T1000 (cell line): Measurements from ENCODE around the gene ZNF618.

Source experiments
- DNase-seq: peaks from one replicate; lab custom pipeline; 2025; ENCODE audit warnings: mixed read lengths; lab: John Stamatoyannopoulos, UW

ZNF618 gene

DNA sequence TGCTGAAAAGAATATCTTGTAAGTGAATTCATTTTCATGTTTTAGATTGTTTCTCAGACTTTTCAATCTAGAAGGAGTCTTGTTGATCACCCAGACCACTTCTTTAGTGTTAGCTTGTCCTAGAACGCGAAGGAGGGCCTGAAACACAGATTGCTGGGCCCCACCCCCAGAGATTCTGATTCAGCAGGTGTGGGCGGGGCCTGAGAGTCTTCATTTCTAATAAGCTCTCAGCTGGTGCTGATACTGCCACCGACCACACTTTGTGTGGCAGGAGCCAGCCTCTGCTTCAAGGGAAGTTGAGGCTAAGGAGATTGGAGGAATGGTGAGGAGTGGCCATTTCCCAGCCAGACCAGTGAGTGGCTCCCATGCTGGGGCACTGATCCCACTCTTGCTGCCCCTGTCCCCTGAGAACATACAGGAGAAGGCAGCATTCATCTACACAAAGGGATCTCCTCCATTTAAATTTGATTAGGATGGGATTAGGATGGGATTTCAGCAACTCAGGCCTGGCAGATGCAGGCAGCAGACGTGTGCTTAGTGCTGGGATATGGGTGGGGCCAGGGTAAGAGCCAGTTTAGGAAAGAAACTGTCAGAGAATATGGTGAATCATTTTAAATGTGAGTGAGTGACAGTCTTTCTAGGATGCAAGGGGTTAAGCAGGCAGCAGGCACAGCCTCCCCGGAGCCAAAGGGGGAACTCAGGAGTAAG lies 35.9 kb downstream of the ZNF618 start:
- DNase-seq: no peak

DNA sequence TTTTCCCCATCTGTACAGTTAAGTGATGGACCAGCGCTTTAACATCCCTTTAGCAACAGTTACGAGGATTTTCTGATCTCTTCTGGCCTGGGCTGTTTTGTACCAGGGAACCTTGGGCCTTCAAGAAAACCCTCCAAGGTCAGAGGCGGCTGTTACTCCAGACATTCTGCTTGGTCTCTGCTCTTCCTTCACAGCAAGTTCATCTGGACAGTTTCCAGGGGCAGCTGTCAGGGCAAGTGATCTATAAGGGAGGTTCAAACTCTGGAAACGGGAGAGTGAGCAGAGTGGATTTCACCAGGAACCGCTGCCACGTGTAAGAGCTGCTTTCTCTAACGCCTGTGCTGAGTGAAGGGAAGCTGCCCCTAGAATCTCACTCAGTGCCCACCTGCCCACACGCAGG lies 36.7 kb downstream of the ZNF618 start:
- DNase-seq: no peak

DNA sequence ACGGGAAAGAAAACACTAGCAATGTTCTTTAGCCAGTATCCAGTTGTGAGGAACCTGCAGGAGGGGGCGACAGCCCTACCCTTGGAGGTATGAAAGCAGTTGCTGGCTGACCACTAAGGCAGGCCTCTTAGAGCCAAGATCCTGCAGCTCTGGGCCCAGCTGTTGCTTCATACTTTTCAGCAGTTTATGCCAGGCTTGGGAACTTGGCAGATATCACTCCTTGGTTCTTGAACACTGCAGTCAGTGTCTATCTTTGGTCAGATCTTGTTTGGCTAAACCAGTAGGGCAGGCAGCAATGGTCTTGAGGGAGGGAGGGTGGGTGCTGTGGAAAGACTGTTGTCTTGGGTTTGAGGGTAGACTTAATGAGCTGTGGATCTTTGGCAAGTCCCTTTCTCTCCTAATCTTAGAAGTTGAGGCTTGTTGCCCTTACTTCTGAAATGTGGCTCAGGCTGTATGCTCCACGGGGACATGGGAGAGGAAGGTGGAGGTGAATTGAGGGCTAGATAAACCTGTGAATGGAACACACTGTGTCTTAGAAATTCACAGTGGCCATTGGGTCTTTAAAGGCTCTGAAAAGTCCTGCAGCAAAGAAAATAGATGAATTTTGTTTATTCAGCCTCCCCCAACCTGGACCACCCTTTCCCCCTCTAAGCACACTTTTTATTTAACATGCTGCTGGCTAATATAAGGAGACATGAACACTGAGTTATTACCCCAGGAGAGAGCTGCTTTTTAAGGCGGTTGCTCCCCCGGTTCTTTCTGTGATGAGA lies 37.5 kb downstream of the ZNF618 start:
- no peak for DNase-seq

DNA sequence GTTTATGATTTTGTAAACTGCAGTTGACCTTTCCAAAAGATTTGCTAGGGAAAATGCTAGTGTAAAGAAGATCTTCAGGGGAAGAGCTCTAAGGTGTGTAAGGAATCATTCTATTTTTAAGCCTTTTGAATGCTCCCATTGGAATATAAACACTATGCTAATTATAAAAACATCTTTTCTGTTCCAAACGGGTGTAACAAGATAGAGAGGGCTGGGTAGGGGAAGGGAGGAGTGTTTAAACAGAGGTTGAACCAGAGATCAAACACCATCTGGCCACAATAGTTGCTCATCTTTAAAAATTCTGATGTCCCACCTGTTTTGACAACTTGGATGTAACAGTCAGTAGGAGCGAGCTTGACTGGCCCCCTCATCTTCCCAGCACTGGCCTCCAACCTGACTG lies 38.4 kb downstream of the ZNF618 start:
- no peak for DNase-seq

DNA sequence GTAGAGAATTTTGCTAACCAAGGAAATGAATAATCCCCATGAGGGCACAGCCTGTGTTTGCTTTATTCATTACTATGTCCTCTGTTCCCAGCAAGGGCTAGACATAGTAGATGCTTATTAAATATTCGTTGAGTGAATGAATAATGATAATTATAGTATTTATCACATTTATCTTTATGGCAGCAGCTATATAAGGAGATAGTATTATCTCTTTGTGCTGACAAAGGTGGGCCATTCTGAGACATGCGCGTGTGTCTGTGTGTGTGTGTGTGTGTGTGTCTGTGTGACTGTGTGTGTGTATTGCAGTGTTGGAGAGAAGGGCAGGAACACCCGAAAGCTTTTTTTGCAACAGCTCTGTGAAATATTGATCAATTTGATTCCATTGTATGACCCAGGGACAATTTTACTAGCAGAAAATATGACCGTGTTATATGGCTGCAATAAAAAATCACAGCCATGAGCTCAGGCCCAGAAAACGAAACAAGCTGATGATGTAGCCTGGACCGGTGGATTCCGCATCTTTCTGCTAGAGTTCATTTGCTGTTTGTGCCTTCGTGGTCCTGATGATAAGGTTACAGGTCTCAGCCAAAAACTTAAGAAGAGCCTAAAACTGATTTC lies 39.8 kb downstream of the ZNF618 start:
- DNase-seq: no peak

DNA sequence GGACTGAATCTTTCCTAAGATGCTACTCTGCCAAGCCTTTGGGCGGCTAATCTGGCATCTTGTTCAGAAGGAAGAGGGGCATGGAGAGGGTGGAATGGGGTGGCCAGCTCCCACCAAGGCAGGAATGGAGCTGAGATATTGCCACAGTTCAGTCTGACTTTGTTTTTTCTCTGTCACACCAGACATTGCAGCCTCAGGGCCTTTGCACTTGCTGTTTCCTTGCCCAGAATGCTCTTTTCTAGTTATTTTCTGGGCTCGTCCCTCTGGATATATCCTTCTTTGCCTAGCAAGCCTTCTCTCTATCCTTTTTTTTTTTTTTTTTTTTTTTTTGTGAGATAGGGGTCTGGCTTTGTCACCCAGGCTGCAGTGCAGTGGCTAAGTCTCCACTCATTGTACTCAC lies 40.8 kb downstream of the ZNF618 start:
- no peak for DNase-seq

DNA sequence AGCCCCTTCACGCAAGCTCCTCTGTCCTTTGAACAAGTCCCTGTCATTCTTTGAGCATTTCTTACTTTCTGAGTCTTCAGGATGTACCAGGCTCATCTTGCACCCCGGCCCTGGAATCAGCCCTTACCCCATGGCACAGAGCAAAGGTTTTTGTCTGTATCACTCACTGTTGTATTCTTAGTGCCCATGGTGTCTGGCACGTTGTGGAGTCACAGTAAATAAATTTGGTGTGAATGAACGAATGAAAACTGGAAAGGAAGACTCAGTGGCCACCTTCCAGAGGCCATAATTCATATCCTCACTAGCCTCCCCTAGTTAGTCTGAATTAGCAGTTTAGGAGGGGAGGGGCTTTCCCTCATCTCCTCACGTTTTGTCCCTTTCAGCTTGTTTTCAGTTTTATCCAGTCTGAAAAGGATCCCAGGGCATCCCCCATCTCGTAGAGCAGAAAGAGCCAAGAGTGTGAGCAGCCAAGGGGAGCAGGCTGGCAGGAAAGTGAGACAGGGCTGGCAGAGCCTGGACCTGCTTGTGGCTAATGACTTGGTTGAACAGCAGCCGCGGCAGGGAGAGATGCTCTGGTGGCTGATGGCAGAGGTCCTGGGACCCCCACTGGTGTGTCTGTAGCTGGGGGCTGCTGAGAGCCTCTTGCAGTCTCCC lies 42.7 kb downstream of the ZNF618 start:
- no peak for DNase-seq

DNA sequence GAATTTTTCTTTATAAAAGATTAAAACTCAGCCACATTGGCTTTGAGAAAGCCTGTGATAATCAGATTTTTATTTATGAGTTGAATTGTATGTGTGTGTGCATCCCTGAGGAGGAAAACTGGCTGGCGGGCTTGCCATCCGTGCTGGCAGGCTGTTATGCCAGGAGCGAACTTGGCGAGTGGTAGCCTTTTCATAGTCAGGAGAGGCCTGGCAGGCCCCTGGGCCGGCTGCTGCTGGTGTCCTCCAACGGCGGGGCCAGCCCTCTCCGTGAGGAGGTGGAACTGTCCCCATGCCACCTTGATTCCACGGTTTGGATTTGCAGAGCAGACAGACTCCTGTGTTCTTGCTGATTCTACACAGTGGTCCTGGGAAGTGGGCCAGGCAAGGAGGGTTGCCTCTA lies 43.3 kb downstream of the ZNF618 start:
- no peak for DNase-seq

DNA sequence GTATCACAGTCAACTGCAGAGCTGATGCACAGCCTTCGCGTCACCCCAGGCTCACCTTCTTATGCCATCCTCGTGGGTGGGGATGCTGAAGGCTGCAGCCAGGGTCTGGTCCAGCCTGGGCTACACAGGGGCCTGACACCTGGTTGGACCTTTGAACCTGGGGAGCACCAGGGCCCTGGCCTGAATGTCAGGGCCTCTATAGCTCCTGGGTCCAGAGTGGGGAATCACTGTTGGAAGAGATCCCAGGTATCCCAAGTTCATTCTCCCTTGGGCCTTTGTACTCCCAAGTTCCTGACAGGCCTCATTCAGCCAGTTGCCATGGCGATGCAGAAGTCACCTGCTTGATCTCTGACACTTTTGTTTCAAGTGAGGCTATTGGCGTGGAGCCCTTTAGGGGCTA lies 43.8 kb downstream of the ZNF618 start:
- no peak for DNase-seq

DNA sequence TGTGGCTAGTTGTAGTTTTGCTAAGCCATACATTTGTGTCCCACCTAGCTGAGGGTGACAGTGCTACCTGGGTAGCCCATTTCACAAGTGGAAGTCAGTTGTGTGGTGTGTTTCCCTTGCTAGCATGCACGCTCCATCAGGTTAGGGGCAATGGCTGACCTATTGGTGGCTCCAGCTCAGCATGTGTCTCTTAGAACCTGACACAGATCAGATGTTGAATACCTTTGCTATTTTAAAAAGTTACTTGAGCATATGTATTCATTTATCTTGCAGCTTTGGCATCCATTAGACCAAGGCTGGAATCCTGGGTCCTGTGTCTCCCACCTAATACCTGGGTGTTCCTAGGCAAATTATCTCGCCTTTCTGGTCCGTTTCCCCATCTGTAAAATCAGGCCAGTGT lies 44.8 kb downstream of the ZNF618 start:
- no peak for DNase-seq

DNA sequence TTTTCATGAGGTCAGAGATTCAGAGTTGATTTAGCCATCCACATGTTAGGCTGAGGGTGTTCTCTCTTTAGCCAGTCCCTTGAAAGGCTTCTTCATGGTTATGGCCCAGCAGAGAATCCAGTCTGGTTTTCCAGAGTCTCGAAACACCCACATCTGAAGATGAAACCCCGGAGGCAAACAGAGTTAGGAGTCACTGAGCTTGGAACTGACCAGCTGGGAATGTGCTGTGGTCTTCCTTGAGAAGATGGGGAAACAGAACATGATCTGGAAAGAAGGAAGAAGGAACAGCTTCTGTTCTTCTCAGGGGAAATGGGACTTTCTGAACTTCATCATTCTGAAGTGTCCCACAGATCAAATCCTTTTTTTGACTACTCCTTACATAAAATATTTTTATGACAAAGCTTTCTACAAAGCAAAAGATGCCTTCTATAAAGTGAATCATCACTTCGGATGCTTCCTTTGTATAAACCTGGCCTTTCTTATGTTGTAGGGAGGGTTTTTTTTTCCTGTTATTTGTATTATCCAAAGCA lies 45.4 kb downstream of the ZNF618 start:
- no peak for DNase-seq

DNA sequence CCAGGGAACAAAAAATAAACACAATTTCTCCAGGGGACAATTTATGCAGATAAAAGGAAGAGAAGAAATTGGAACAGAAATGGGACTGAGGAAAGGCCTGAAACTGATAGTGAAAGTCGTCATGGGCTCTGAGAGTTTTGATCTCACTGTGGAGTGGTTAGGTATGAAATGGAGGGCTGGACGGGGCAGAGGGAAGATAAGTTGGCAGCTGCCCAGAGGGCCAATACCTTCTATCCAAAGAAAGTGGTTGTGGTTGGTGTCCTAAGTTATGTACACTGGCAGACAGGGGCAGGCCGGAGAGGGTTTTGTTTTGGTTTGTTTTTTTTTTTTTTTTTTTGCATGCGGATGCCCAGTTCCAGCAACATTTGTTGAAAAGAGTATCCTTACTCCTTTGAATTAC lies 46.1 kb downstream of the ZNF618 start:
- DNase-seq: no peak

DNA sequence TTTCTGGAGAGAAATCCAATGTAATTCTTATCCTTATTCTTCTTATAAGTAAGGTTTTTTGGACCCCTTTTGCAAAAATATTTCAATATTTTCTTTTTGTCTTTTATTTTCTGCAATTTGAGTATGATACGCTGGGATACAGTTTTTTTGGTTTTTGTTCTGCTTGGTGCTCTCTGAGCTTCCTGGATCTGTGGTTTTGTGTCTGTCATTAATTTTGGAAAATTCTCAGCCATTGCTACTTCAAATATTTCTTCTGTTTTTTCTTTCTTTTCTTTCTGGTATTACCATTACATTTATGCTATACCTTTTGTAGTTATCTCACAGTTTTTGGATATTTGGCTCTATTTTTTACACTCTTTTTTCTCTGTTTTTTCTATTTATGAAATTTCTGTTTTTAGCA lies 50.1 kb downstream of the ZNF618 start:
- DNase-seq: no peak

DNA sequence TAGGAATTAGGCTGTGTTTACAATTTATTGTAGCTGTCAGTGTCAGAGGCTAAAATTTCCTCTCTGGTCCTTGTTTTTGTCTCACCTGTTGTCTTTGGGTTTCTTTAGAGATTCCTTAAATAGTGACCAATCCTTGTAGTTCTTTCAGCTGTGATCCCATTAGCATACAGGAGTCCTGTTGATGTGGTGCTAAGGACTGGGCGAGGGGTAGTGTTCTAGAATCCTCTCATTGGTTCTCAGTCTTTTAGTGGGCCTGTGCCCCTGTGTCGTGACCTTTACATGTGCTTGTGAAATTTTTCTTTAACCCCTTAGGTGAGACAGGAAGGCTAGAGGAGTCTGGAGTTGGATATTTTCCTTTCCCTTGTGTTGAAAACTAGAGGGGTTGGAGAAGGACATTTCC lies 51.2 kb downstream of the ZNF618 start:
- DNase-seq: no peak

DNA sequence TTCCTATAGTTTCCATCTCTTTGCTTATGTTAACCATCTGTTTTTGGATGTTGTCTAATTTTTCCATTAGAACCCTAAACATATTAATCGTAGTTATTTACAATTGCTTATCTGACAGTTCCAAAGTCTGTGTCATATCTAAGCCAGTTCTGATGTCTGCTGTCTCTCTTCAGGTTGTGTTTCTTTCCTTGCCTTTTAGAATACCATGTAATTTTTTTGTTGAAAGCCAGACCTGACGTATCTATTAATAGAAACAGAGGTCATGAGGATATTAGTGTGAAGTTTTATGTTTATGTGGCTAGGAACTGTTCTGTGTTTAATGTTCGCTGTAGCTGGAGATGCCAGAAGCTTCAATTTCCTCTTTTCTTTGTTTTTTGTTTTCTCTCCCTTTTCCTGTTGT lies 52.2 kb downstream of the ZNF618 start:
- no peak for DNase-seq

DNA sequence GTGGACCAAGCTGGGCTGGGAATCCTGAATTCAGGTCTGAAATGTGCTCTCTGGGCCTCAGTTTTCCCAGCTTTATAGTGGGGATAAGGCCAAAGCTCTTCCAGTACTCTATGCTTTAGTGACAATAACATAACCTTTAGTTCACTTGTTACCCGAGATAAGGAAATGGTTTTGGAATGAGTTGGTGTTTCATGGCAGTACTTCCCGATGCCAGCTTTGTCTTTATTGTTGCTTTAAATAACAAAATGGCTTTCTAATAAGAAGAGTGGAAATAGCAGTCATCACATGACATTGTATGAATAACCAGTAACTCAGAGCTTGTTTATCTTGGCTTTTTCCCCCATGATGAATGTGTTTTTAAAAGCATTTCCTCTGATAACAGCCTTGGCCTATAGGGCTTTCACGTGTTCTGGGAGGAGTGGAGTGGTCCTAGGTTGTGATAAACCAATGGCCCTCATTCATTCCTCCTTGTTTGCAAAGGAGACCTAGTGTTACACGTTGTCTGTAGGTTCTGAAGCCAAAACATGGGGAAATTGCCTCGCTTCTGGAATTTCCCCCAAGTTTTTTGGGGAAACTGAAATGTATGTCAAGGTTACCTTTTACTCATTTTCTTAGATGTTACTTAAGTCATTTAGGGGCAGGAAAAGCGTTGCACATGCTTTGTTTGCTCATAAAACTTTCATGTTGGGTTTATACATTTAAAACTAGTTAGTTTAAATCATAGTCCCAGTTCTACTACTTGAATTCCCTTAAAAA lies 53.7 kb downstream of the ZNF618 start:
- no peak for DNase-seq

DNA sequence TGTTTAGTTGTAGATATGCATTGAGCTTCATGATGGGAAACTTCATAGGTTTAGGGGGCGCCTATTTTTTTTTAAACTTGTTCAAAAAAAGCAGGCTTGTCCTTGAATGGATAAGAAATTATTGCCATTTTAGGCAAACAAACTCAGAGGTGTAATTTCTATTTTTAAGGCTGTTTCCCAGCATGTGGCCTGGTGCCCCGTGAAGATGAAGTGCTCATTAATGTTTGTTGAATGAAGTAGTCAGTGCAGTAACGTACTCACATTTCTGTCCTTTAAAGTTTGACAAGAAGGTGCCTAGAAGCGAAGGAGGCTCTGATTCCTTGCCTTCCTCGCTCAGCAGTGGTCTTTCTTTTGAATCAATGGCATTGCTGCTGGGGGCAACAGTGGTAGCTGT lies 54.3 kb downstream of the ZNF618 start:
- DNase-seq: no peak

DNA sequence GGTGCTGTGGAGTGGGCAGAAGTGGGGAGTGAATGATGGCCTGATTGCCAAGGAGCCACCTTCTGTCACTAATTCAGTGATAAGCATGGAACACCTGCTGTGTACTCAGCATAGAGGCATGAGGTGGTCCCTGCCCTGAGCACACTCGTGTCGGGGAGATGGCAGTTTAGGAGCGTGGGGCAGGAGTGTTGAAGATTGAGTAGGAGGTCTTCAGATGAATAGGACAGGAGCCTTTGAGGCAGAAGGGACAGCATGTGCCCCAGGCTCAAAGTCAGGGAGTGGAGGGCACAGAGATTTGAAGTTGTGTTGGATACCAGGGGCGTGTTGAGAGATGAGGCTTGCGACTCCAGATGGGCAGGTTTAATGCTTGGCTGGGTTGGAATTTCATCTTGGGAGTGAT lies 55.0 kb downstream of the ZNF618 start:
- DNase-seq: no peak

DNA sequence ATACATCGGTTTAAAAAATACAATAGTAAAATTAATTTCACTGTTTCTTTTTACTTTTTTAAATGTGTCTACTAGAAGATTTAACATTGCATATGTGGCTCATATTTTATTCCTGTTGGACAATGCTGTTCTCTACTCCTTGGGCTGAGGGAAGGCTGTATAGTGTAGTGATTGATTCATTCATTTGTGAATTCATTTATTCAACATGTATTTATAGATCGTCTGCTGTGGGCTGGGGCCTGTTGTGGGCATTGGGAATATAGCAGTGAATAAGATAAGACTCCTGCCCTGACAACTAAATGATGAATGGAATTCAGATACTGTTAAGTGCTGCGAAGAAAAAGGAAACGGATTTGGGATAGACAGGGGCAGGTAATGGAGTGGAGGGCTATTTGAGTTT lies 55.7 kb downstream of the ZNF618 start:
- DNase-seq: no peak

DNA sequence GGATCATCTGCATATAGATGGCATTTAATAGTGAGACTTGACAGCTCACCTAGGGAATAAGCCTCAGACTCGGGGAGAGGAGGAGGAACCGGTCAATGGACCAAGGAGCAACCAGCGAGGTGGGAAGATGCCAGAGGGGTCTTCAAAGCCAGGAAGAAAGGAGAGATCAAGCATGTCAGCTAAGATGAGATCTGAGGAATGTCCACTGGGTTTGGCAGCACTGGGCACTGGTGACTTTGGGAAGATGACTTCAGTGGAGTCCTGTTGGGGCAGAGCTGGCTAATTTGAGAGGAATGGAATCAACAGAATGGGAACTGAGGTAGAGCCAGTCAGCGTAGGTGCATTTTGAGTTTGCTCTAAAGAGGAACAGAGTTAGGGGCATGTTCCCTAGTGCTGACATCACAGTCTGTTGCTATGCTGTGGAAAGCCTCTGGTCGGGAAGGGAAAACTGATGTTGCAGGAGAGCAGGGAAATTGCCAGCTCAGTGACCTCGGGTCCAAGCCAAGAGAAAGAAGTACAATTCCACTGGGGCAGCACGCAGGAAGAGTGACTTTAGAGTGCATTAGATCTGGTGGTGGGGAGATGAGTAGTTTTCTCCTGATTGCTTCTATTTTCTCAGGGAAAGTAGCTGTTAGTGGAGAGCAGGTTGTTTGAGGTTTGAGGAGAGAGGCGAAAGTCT lies 56.9 kb downstream of the ZNF618 start:
- DNase-seq: no peak

DNA sequence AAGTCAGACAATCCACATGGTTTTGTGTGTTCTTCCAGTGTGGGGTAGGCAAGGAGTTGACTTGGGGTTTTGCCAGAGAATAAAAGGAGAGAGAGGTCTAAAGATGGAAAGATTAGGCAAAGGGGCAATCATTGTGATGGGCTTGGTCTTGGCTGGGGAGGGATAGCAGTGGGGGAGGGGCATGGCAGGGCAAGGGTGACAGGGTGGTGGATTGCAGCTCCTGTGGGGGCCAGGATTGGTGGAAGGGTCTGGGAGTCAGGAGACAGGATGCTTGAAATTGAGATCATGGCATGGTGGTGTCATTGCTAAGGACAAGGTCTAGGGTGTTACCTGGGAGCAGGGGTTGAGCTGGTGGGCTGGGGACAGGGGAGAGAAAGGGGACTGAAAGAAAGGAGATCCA lies 57.6 kb downstream of the ZNF618 start:
- DNase-seq: no peak
